HG02884 (cell line): ENCODE data around the gene MBD3L5.
"Not testable (repeated sequence)": the region's sequence is repeated elsewhere in the genome, so short reads cannot be mapped to it uniquely, and the experiment has no call there.

Experiments used
- ATAC-seq: cut with Tn5 transposase; IDR thresholded peaks from one replicate; pipeline ENCODE4 v1.9.1; 2021; ENCODE audit warnings: mild to moderate bottlenecking, moderate library complexity; ENCODE audit not compliant: unreplicated experiment

Gene MBD3L5

GRCh38 chr19:7030278-7030677, at the start of gene MBD3L5:
Gene MBD3L5 (plus strand): TSS chr19:7030578. CDS start chr19:7030612, 34 bp downstream.
- not testable (repeated sequence) for ATAC-seq

GRCh38 chr19:6983448-6983847, 46.9 kb upstream of the MBD3L5 start:
- no peak for ATAC-seq

GRCh38 chr19:6987850-6988249, 42.5 kb upstream of the MBD3L5 start:
- ATAC-seq, result no peak

GRCh38 chr19:6988257-6988656, 42.1 kb upstream of the MBD3L5 start:
- ATAC-seq, result no peak

GRCh38 chr19:6995054-6995453, 35.3 kb upstream of the MBD3L5 start:
- no peak for ATAC-seq

- no peak for ATAC-seq
Observed at GRCh38 chr19:6996810-6997209, 33.6 kb upstream of the MBD3L5 start.

- ATAC-seq, result no peak
Observed at GRCh38 chr19:6997679-6998445, 32.5 kb upstream of the MBD3L5 start.

- no peak for ATAC-seq
Observed at GRCh38 chr19:6999933-7000332, 30.4 kb upstream of the MBD3L5 start.

GRCh38 chr19:7000333-7000732, 30.0 kb upstream of the MBD3L5 start:
- ATAC-seq, result no peak

- no peak for ATAC-seq
Observed at GRCh38 chr19:7000816-7001215, 29.6 kb upstream of the MBD3L5 start.

- no peak for ATAC-seq
Observed at GRCh38 chr19:7004313-7004931, 26.0 kb upstream of the MBD3L5 start.

- no peak for ATAC-seq
Observed at GRCh38 chr19:7006135-7006704, 24.2 kb upstream of the MBD3L5 start.

GRCh38 chr19:7007859-7008258, 22.5 kb upstream of the MBD3L5 start:
- no peak for ATAC-seq

GRCh38 chr19:7010722-7011593, 19.4 kb upstream of the MBD3L5 start:
- no peak for ATAC-seq

GRCh38 chr19:7013678-7014077, 16.7 kb upstream of the MBD3L5 start:
- no peak for ATAC-seq

- ATAC-seq, result no peak
Observed at GRCh38 chr19:7018828-7019227, 11.6 kb upstream of the MBD3L5 start.

GRCh38 chr19:7021331-7021730, 9.0 kb upstream of the MBD3L5 start, which contains the start of gene MBD3L2B:
Gene MBD3L2B (minus strand): TSS chr19:7021431. CDS start chr19:7021397, 34 bp downstream.
- not testable (repeated sequence) for ATAC-seq

GRCh38 chr19:7028790-7029189, 1.6 kb upstream of the MBD3L5 start:
- not testable (repeated sequence) for ATAC-seq

- not testable (repeated sequence) for ATAC-seq
Observed at GRCh38 chr19:7040079-7040478, 9.7 kb downstream of the MBD3L5 start, which contains the start of gene MBD3L4. Gene MBD3L4 (minus strand): TSS chr19:7040179. CDS start chr19:7040144, 35 bp downstream.

- ATAC-seq, result not testable (repeated sequence)
Observed at GRCh38 chr19:7041563-7041962, 11.2 kb downstream of the MBD3L5 start.

GRCh38 chr19:7049021-7049420, 18.6 kb downstream of the MBD3L5 start, which contains the start of gene MBD3L2:
Gene MBD3L2 (plus strand): TSS chr19:7049321. CDS start chr19:7049374, 53 bp downstream.
- ATAC-seq, result not testable (repeated sequence)
